SK-N-MC (cell line): ENCODE data around the gene DLG2.

Source experiments
- EZH2 ChIP-seq: fragments of 200-600 bp; sonication (generic); IDR thresholded peaks from one replicate; pipeline ENCODE4 v1.6.1; 2017; ENCODE audit warnings: antibody characterized with exemption
- FOXP2 ChIP-seq: optimal IDR thresholded peaks from 2 replicates; pipeline ENCODE3; 2011; ENCODE audit warnings: mild to moderate bottlenecking, moderate library complexity; ENCODE audit not compliant: insufficient read depth; ENCODE audit errors: extremely low read length, control extremely low read depth
- POLR2AphosphoS5 ChIP-seq: IDR thresholded peaks from 2 replicates; pipeline ENCODE4 v1.6.1; 2012; ENCODE audit warnings: mild to moderate bottlenecking, low read depth, low read length, borderline replicate concordance

GRCh38 chr11:84722583-84723108 lies 904.5 kb downstream of the DLG2 start:
- no peak for TF ChIP-seq EZH2
- TF ChIP-seq POLR2AphosphoS5 = no peak
- TF ChIP-seq FOXP2 = no peak
